ENCODE measurements around the gene SLC16A13. TPM values are rescaled to one million over a fixed set of nuclear protein-coding genes. Genes with fewer than 3 reads are reported as not detected.

Gene SLC16A13
- total and polyA plus RNA-seq, 2 of the 4 experiments (the other 2 are of a cell fraction) = 0.18 to 2.3 TPM

- no peak for TF ChIP-seq RCOR1 (IDR thresholded peaks at IDR 0.05; ENCODE audit: insufficient replicate concordance, low read length)
- no peak for TF ChIP-seq BHLHE40 (IDR thresholded peaks at IDR 0.05; ENCODE audit: low read depth, low read length)
These were observed 18.7 kb upstream of the SLC16A13 start (continued) for GRCh38 chr17:7016886-7017826.

GRCh38 chr17:7017827-7018200, 18.0 kb upstream of the SLC16A13 start:
- no peak overlapping the region for H3K18ac ChIP-seq (ENCODE audit: low read depth, low read length)
- peaks cover 8% of the 10 kb centered on the region; the same call in 1 of the 2 replicates for H3K4me1 ChIP-seq (ENCODE audit: control insufficient read depth, insufficient read depth, low read length)
- H2AFZ ChIP-seq (replicated peaks; ENCODE audit: low read length, poor library complexity) = no peak overlapping the region
- intact Hi-C loops (cut with micrococcal nuclease) (no loop called here), in situ Hi-C loops (cut with MboI; ENCODE audit: low sequenced_read_pairs) (loop anchor here (10.0 kb wide), 1 partner anchor 353 kb away; no protein-coding TSS in a partner anchor), dilution Hi-C loops (cut with HindIII; ENCODE audit: low sequenced_read_pairs, unreplicated experiment) (no loop called here)
- no peak for DNase-seq
- H3K56ac ChIP-seq (ENCODE audit: extremely low read depth, insufficient read depth, low read length) = no peak overlapping the region
- no peak overlapping the region for H2BK20ac ChIP-seq (ENCODE audit: low read depth, low read length)
- H3K4me3 ChIP-seq (ENCODE audit: insufficient read depth, low read depth, low read length) = no peak overlapping the region
- H3K9me3 ChIP-seq (ENCODE audit: control insufficient read depth, insufficient read depth, low read length) = no peaks in the 10 kb centered on the region
- no peak overlapping the region for H3K4me2 ChIP-seq (ENCODE audit: low read depth, low read length)
- POLR2A ChIA-PET (ENCODE audit: unreplicated experiment) = no interaction called here
- H4K8ac ChIP-seq (ENCODE audit: low read depth in 2 of 2, low read length in 2 of 2) = no peak overlapping the region
- H2AK9ac ChIP-seq (replicated peaks; ENCODE audit: low read depth, low read length, poor library complexity) = no peak overlapping the region
- CTCF ChIA-PET = no interaction called here
- no peak overlapping the region for H2BK15ac ChIP-seq (ENCODE audit: low read depth, low read length)
- H3K79me1 ChIP-seq (ENCODE audit: low read depth in 1 of 2, low read length in 2 of 2) = peaks cover 9 to 27% of the 10 kb centered on the region in 2 experiments; a peak in 3 of 4 replicates
- no peaks in the 10 kb centered on the region; the same call in 1 of the 2 replicates for H3K9me1 ChIP-seq (ENCODE audit: insufficient read depth, low read length)
- H3K27me3 ChIP-seq (ENCODE audit: control insufficient read depth, insufficient read depth, low read length) = peaks cover 4% of the 10 kb centered on the region; the same call in 1 of the 2 replicates
- H4K5ac ChIP-seq (ENCODE audit: low read depth, low read length) = no peak overlapping the region
- 87% methylated on average over 3 of the region's 12 CpGs; no CpG with 5 or more reads in 1 of the 2 experiments for WGBS, 2 experiments (ENCODE audit: extremely low coverage in 2 of 2, insufficient read length in 1 of 2)
- no peak overlapping the region for H2BK5ac ChIP-seq (ENCODE audit: low read depth, low read length, poor library complexity, severe bottlenecking)
- H3K14ac ChIP-seq (replicated peaks; ENCODE audit: low read depth, low read length) = no peak overlapping the region
- no peaks in the 10 kb centered on the region for H4K20me1 ChIP-seq (ENCODE audit: insufficient read depth, low read length)
- no peak for ATAC-seq (ENCODE audit: low read depth)
- H2BK120ac ChIP-seq (ENCODE audit: low read depth, low read length) = no peak overlapping the region
- no peak overlapping the region for H4K91ac ChIP-seq (ENCODE audit: insufficient read depth, low read depth, low read length)
- H3K27ac ChIP-seq (ENCODE audit: insufficient read depth, low read length) = no peak overlapping the region
- H3K23ac ChIP-seq (ENCODE audit: low read depth, low read length) = no peak overlapping the region
- 0 out of 2 replicates have a peak, but pooled peaks cover 2% of the 10 kb centered on the region for H3K36me3 ChIP-seq (ENCODE audit: control insufficient read depth, insufficient read depth, low read length)
- no TSS peak for BruUV-seq (replicated peaks)
- no peak overlapping the region for H2AK5ac ChIP-seq (ENCODE audit: low read depth, low read length)
- H3K4ac ChIP-seq (ENCODE audit: low read depth, low read length) = no peak overlapping the region
- no peak overlapping the region for H3K9ac ChIP-seq (ENCODE audit: low read depth, low read length)
- TF ChIP-seq SMC3 (IDR thresholded peaks at IDR 0.05; ENCODE audit: low read depth, low read length) = no peak
- TF ChIP-seq MAZ (IDR thresholded peaks at IDR 0.05; ENCODE audit: borderline replicate concordance, low read depth, low read length) = no peak
- no peak for TF ChIP-seq FOS (IDR thresholded peaks at IDR 0.05; ENCODE audit: low read depth, low read length)
- no peak for TF ChIP-seq RCOR1 (IDR thresholded peaks at IDR 0.05; ENCODE audit: insufficient replicate concordance, low read length)
- no peak for TF ChIP-seq MAFK (IDR thresholded peaks at IDR 0.05; ENCODE audit: low read depth, low read length)
- no peak for TF ChIP-seq BHLHE40 (IDR thresholded peaks at IDR 0.05; ENCODE audit: low read depth, low read length)
- no peak for TF ChIP-seq MXI1 (IDR thresholded peaks at IDR 0.05; ENCODE audit: borderline replicate concordance, low read depth, low read length)
- no peak for TF ChIP-seq NFE2L2 (IDR thresholded peaks at IDR 0.05; ENCODE audit: low read depth, low read length)
- TF ChIP-seq CHD1 (IDR thresholded peaks at IDR 0.05; ENCODE audit: low read depth, low read length) = no peak
- TF ChIP-seq CEBPB (IDR thresholded peaks at IDR 0.05; ENCODE audit: low read depth, low read length) = no peak
- no peak for TF ChIP-seq USF2 (IDR thresholded peaks at IDR 0.05; ENCODE audit: low read depth, low read length)
- TF ChIP-seq CTCF (conservative IDR thresholded peaks at IDR 0.05; ENCODE audit: low read depth, low read length) = no peak
- no peak for TF ChIP-seq RFX5 (IDR thresholded peaks at IDR 0.05; ENCODE audit: low read depth, low read length)
